Peyer's patch (tissue), 4 donors: ENCODE data around the gene TRIO. TPM values are rescaled to one million over a fixed set of nuclear protein-coding genes. Genes with fewer than 3 reads are reported as not detected.

ENCODE experiments used
- DNase-seq, 3 donors: peaks; one replicate each; pipeline ENCODE4 v3.0.0-alpha.2; 2017 to 2019
- H3K27ac ChIP-seq, 4 donors: fragments of 200-600 bp; sonication (generic); one replicate each; pipeline ENCODE4 v1.5.1; 2016 to 2019
- H3K27me3 ChIP-seq, 2 donors: fragments of 200-600 bp; sonication (generic); one replicate each; pipeline ENCODE4 v1.5.1; 2019
- H3K36me3 ChIP-seq, 3 donors: fragments of 200-600 bp; sonication (generic); one replicate each; pipeline ENCODE4 v1.5.1; 2016 to 2019
- H3K4me1 ChIP-seq, 4 donors: fragments of 200-600 bp; sonication (generic); one replicate each; pipeline ENCODE4 v1.5.1; 2016 to 2019
- H3K4me3 ChIP-seq, 4 donors: fragments of 200-600 bp; sonication (generic); 1 replicate in 3 of 4; 2 replicates in 1 of 4; pipeline ENCODE4 v1.5.1; 2016 to 2019; ENCODE audit warnings: mild to moderate bottlenecking in 1 of 4
- H3K9me3 ChIP-seq, 4 donors: fragments of 200-600 bp; sonication (generic); one replicate each; pipeline ENCODE4 v1.5.1; 2016 to 2019; ENCODE audit warnings: mild to moderate bottlenecking in 1 of 4
- CTCF ChIP-seq, 6 experiments: fragments of 450-650 bp in 4 of 6; fragments of 200-600 bp in 2 of 6; sonication (generic) in 1 of 6; IDR thresholded peaks; one replicate each; pipeline ENCODE4 v1.5.1; 2017 to 2019; ENCODE audit warnings: antibody characterized with exemption in 6 of 6, mild to moderate bottlenecking in 3 of 6, moderate library complexity in 1 of 6
- POLR2A ChIP-seq, 2 donors: fragments of 450-650 bp; IDR thresholded peaks; one replicate each; pipeline ENCODE4 v1.5.1; 2017; ENCODE audit warnings: antibody characterized with exemption in 2 of 2, mild to moderate bottlenecking in 2 of 2, moderate library complexity in 2 of 2
- total RNA-seq, 4 donors: library from RNA; depleted of rRNA; stranded (reverse); fragments of >200 nt; gene quantifications; one replicate each; pipeline ENCODE4 v1.1.0, GENCODE V29; 2016

Gene TRIO
- total RNA-seq, 4 donors from 2014 or later = 171 to 456 (median 340) TPM

- H3K9me3 ChIP-seq = no peaks in the 10 kb centered on the region
- H3K27ac ChIP-seq = no peak overlapping the region
- no peaks in the 10 kb centered on the region for H3K27me3 ChIP-seq
- no peak overlapping the region for H3K4me3 ChIP-seq
- TF ChIP-seq POLR2A (IDR thresholded peaks at IDR 0.05) = no peak
- no peak for TF ChIP-seq CTCF (IDR thresholded peaks at IDR 0.05)
- no peaks in the 10 kb centered on the region for H3K4me1 ChIP-seq
- DNase-seq = no peak
- peaks cover 0 to 61% (median 0%) of the 10 kb centered on the region in 3 donors for H3K36me3 ChIP-seq
These were observed 278.7 kb downstream of the TRIO start for GRCh38 chr5:14421851-14422250.

GRCh38 chr5:14424011-14424685 is 281.0 kb downstream of the TRIO start:
- H3K4me1 ChIP-seq = no peaks in the 10 kb centered on the region
- DNase-seq = no peak
- no peak overlapping the region for H3K4me3 ChIP-seq
- H3K9me3 ChIP-seq = no peaks in the 10 kb centered on the region
- H3K27ac ChIP-seq = no peak overlapping the region
- peaks cover 0 to 51% (median 0%) of the 10 kb centered on the region in 3 donors for H3K36me3 ChIP-seq
- TF ChIP-seq CTCF (IDR thresholded peaks at IDR 0.05) = no peak
- TF ChIP-seq POLR2A (IDR thresholded peaks at IDR 0.05) = no peak
- no peaks in the 10 kb centered on the region for H3K27me3 ChIP-seq

- Histone ChIP-seq H3K27ac (no peak overlapping the region), H3K4me1 (no peaks in the 10 kb centered on the region), H3K27me3 (no peaks in the 10 kb centered on the region), H3K4me3 (no peak overlapping the region), H3K9me3 (no peaks in the 10 kb centered on the region), H3K36me3 (peaks cover 0 to 39% (median 0%) of the 10 kb centered on the region in 3 donors)
- no peak for TF ChIP-seq POLR2A (IDR thresholded peaks at IDR 0.05)
- no peak for TF ChIP-seq CTCF (IDR thresholded peaks at IDR 0.05)
- DNase-seq = no peak
These were observed 282.4 kb downstream of the TRIO start for GRCh38 chr5:14425559-14425958.

DNA sequence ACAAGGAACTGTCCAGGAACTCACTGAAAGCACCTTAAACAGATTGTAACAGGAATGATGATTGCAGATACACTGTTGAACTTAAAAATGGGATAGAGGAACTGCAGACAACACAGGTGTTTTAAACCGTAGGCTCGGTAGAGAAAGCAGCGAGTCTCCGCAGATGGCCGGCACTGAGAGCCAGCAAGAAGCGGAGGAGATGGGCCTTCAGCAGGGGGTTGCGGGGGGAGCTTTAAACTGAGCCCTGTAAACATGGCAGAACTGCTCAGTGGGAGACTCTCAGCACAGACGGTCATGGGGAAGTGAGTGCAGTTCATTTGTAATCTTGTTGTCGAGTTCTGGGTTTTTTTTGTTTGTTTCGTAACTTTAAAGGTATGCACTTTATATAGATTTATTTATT is 283.4 kb downstream of the TRIO start:
- no peaks in the 10 kb centered on the region for H3K27me3 ChIP-seq
- no peaks in the 10 kb centered on the region for H3K4me1 ChIP-seq
- H3K4me3 ChIP-seq = no peak overlapping the region
- no peak for DNase-seq
- peaks cover 0 to 30% (median 0%) of the 10 kb centered on the region in 3 donors for H3K36me3 ChIP-seq
- no peak overlapping the region for H3K27ac ChIP-seq
- TF ChIP-seq POLR2A (IDR thresholded peaks at IDR 0.05) (no peak), CTCF (IDR thresholded peaks at IDR 0.05) (no peak)
- no peaks in the 10 kb centered on the region for H3K9me3 ChIP-seq

- no peak for DNase-seq
- no peaks in the 10 kb centered on the region for H3K9me3 ChIP-seq
- H3K4me3 ChIP-seq = no peak overlapping the region
- no peaks in the 10 kb centered on the region for H3K27me3 ChIP-seq
- H3K36me3 ChIP-seq = peaks cover 0 to 13% (median 0%) of the 10 kb centered on the region in 3 donors
- no peaks in the 10 kb centered on the region for H3K4me1 ChIP-seq
- no peak overlapping the region for H3K27ac ChIP-seq
- TF ChIP-seq CTCF (IDR thresholded peaks at IDR 0.05) (no peak), POLR2A (IDR thresholded peaks at IDR 0.05) (no peak)
These were observed 285.4 kb downstream of the TRIO start for GRCh38 chr5:14428302-14429081.
